Left ventricle myocardium inferior (tissue), 1 donor: ENCODE data around the gene ELP4. TPM values are rescaled to one million over a fixed set of nuclear protein-coding genes. Genes with fewer than 3 reads are reported as not detected.
A peak's percentile ranks its signal among the peaks of the same experiment; 100 is the strongest.

Experiments
- DNase-seq: peaks from one replicate; pipeline ENCODE4 v3.0.0-alpha.2; 2020
- H3K27ac ChIP-seq: fragments of 200-600 bp; replicated peaks from 2 replicates; pipeline ENCODE4 v1.8.0; 2021
- H3K27me3 ChIP-seq: fragments of 200-600 bp; 2 replicates; pipeline ENCODE4 v1.8.0; 2021; ENCODE audit warnings: low read depth
- H3K36me3 ChIP-seq: fragments of 200-600 bp; 2 replicates; pipeline ENCODE4 v1.8.0; 2021
- H3K4me1 ChIP-seq: fragments of 200-600 bp; 2 replicates; pipeline ENCODE4 v1.8.0; 2021
- H3K4me3 ChIP-seq: fragments of 200-600 bp; 2 replicates; pipeline ENCODE4 v1.8.0; 2021; ENCODE audit warnings: mild to moderate bottlenecking, moderate library complexity
- H3K9me3 ChIP-seq: fragments of 200-600 bp; replicated peaks from 2 replicates; pipeline ENCODE4 v1.8.0; 2021
- intact Hi-C: fragments of 100-400 bp; cut with micrococcal nuclease; formaldehyde crosslinking; loops from one replicate; pipeline ENCODE4 v1.11.0; 2022
- total RNA-seq: library from RNA; stranded (reverse); fragmentation: NEBNext Ultra II Directional; extraction: Animal tissue kit (Norgen Biotek cat#: 25700); gene quantifications from one replicate; pipeline ENCODE4 v1.2.1, GENCODE V29; 2021
- TF ChIP-seq, protein P1 (sequence below): fragments of 200-600 bp; IDR thresholded peaks from 2 replicates; pipeline ENCODE4 v1.8.0; 2021; ENCODE audit warnings: antibody characterized with exemption, mild to moderate bottlenecking, borderline replicate concordance
- donor health status: DM: no; HTN: yes; CAD: no; lungs with severe emphysema.

The ELP4 gene
- total RNA-seq, 1 donor from 2014 or later = 13.6 TPM

GRCh38 chr11:31814176-31814868 lies 304.8 kb downstream of the ELP4 start:
- intact Hi-C loops = no loop called here
- H3K4me1 ChIP-seq = peaks cover 88% of the 10 kb centered on the region
- no peak for DNase-seq
- H3K27me3 ChIP-seq = peaks cover 100% of the 10 kb centered on the region
- TF ChIP-seq, protein P1, sequence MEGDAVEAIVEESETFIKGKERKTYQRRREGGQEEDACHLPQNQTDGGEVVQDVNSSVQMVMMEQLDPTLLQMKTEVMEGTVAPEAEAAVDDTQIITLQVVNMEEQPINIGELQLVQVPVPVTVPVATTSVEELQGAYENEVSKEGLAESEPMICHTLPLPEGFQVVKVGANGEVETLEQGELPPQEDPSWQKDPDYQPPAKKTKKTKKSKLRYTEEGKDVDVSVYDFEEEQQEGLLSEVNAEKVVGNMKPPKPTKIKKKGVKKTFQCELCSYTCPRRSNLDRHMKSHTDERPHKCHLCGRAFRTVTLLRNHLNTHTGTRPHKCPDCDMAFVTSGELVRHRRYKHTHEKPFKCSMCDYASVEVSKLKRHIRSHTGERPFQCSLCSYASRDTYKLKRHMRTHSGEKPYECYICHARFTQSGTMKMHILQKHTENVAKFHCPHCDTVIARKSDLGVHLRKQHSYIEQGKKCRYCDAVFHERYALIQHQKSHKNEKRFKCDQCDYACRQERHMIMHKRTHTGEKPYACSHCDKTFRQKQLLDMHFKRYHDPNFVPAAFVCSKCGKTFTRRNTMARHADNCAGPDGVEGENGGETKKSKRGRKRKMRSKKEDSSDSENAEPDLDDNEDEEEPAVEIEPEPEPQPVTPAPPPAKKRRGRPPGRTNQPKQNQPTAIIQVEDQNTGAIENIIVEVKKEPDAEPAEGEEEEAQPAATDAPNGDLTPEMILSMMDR = no peak
- H3K36me3 ChIP-seq = no peaks in the 10 kb centered on the region
- no peaks in the 10 kb centered on the region for H3K9me3 ChIP-seq
- H3K4me3 ChIP-seq = peak overlapping the region; percentile 68
- no peak overlapping the region for H3K27ac ChIP-seq

DNA sequence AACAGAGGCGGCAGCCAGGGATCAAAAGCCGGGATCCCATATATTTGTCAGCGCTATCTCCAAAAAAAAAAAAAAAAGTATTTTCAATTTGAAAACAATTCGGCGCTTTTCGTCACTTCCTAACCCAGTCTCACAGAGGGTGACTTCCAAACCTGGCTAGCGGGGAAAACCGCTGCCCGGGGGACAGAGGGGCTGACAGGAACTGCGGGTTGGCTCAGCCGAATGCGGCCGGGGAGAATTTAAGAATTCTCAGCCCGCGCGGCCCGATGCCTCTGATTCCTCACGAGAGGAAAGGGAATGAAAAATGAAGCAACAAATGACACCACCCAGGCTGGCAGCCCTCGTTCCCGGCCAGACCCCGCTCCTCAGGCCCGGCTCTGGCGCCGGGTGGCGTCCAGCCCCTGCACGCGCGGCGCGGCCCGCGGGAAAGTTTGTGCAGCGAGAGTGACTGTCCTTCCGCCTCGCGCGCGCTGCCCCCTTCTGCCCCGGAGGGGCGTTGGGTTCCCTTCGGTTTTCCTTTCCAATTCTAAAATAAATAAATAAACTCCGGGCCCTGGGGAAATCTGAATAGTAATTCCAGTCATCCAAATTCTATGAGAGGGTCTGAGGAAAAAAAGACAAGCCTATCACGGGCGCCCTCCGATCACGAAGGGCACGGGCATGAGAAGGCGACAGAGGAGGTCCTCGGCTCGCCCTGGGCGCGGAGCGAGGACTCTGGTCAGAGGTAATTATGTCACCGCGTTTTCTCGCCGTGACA lies 306.3 kb downstream of the ELP4 start:
- intact Hi-C loops = no loop called here
- Histone ChIP-seq H3K27me3 (peaks cover 100% of the 10 kb centered on the region), H3K4me3 (peak overlapping the region; percentile 56), H3K27ac (no peak overlapping the region), H3K4me1 (peaks cover 83% of the 10 kb centered on the region), H3K36me3 (no peaks in the 10 kb centered on the region), H3K9me3 (no peaks in the 10 kb centered on the region)
- DNase-seq = no peak
- TF ChIP-seq, protein P1 = no peak

GRCh38 chr11:31816468-31817053 lies 307.0 kb downstream of the ELP4 start:
- H3K4me3 ChIP-seq = peak overlapping the region; percentile 56
- intact Hi-C loops = no loop called here
- no peaks in the 10 kb centered on the region for H3K36me3 ChIP-seq
- H3K27ac ChIP-seq = no peak overlapping the region
- H3K27me3 ChIP-seq = peaks cover 100% of the 10 kb centered on the region
- DNase-seq = no peak
- peaks cover 76% of the 10 kb centered on the region for H3K4me1 ChIP-seq
- no peaks in the 10 kb centered on the region for H3K9me3 ChIP-seq
- TF ChIP-seq, protein P1 = no peak

DNA sequence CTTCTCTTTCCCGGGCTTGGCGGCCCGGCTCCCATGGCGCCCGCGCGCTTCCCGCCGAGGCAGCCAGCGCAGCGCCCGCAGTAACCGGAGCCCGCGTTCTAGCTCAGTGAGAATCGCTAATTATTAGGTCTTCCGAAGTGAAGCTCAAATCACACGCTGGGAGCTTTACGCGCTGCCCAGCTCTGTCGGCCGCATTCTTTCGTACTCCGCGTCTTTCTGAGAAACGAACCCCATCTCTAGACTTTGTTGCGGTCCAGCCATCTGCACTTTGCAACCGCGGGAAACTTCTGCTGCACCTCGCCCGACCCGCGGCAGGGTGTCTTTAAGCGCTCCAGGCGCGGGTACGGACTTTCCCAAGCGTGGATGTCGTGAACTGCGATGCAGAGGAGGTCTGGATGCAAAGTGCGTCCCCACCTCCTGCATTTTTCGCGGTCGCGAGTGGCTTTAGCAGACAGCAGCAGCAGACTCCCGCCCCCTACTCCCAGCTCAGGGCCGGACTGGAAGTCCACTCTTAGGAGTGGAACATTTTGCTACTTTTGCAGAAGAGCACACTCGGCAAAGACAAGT lies 307.6 kb downstream of the ELP4 start:
- H3K36me3 ChIP-seq = no peaks in the 10 kb centered on the region
- peaks cover 100% of the 10 kb centered on the region for H3K27me3 ChIP-seq
- H3K4me3 ChIP-seq = peak overlapping the region; percentile 56

More for the DNA sequence above, 307.6 kb downstream of the ELP4 start:
- DNase-seq = no peak
- Histone ChIP-seq H3K27ac (no peak overlapping the region), H3K9me3 (no peaks in the 10 kb centered on the region), H3K4me1 (peaks cover 71% of the 10 kb centered on the region)
- TF ChIP-seq, protein P1 = no peak
- intact Hi-C loops = no loop called here
